Prostate gland (tissue), 2 donors: ENCODE measurements around the gene RBAK.

Experiments
- POLR2AphosphoS5 ChIP-seq: sonication (generic); formaldehyde crosslinking; IDR thresholded peaks from one replicate; pipeline ENCODE4 v1.6.1; 2017; ENCODE audit warnings: antibody characterized with exemption
- TF ChIP-seq, protein P1 (sequence below), 4 experiments: fragments of 200-600 bp in 2 of 4; fragments of 450-650 bp in 2 of 4; sonication (generic) in 2 of 4; IDR thresholded peaks; 1 replicate in 3 of 4; 2 replicates in 1 of 4; pipeline ENCODE4 v1.5.1; 2016 to 2019; ENCODE audit warnings: antibody characterized with exemption in 4 of 4, mild to moderate bottlenecking in 2 of 4, moderate library complexity in 2 of 4

GRCh38 chr7:5020098-5020497, 25.6 kb upstream of the RBAK start:
- TF ChIP-seq POLR2AphosphoS5: no peak
- TF ChIP-seq, protein P1, sequence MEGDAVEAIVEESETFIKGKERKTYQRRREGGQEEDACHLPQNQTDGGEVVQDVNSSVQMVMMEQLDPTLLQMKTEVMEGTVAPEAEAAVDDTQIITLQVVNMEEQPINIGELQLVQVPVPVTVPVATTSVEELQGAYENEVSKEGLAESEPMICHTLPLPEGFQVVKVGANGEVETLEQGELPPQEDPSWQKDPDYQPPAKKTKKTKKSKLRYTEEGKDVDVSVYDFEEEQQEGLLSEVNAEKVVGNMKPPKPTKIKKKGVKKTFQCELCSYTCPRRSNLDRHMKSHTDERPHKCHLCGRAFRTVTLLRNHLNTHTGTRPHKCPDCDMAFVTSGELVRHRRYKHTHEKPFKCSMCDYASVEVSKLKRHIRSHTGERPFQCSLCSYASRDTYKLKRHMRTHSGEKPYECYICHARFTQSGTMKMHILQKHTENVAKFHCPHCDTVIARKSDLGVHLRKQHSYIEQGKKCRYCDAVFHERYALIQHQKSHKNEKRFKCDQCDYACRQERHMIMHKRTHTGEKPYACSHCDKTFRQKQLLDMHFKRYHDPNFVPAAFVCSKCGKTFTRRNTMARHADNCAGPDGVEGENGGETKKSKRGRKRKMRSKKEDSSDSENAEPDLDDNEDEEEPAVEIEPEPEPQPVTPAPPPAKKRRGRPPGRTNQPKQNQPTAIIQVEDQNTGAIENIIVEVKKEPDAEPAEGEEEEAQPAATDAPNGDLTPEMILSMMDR (IDR thresholded peaks at IDR 0.05): no peak
